ENCODE measurements around the gene ARFGEF3.

The ARFGEF3 gene

GRCh38 chr6:138162111-138162954 is 594 bp downstream of the ARFGEF3 start:
- peak in 1 of 2 experiments; percentile 11 for DNase-seq

- no peak for DNase-seq
Measured at GRCh38 chr6:138162955-138163575, 1.3 kb downstream of the ARFGEF3 start.

GRCh38 chr6:138175596-138175995 is 13.9 kb downstream of the ARFGEF3 start:
- DNase-seq, result no peak

- no peak for DNase-seq
Measured at GRCh38 chr6:138176652-138177232, 15.0 kb downstream of the ARFGEF3 start.

- DNase-seq, result no peak
Measured at GRCh38 chr6:138182939-138183789, 21.4 kb downstream of the ARFGEF3 start.

GRCh38 chr6:138183790-138184134 is 22.0 kb downstream of the ARFGEF3 start:
- DNase-seq, result no peak

- DNase-seq, result no peak
Measured at GRCh38 chr6:138184230-138184629, 22.5 kb downstream of the ARFGEF3 start.

GRCh38 chr6:138187156-138187555 is 25.4 kb downstream of the ARFGEF3 start:
- no peak for DNase-seq

GRCh38 chr6:138188278-138188941 is 26.7 kb downstream of the ARFGEF3 start:
- DNase-seq, result no peak

GRCh38 chr6:138194287-138194686 is 32.5 kb downstream of the ARFGEF3 start:
- DNase-seq, result no peak

- DNase-seq, result no peak
Measured at GRCh38 chr6:138196122-138196738, 34.5 kb downstream of the ARFGEF3 start.

GRCh38 chr6:138197570-138197969 is 35.8 kb downstream of the ARFGEF3 start:
- DNase-seq, result no peak

- DNase-seq, result no peak
Measured at GRCh38 chr6:138198430-138199091, 36.8 kb downstream of the ARFGEF3 start.

GRCh38 chr6:138201836-138202235 is 40.1 kb downstream of the ARFGEF3 start:
- no peak for DNase-seq

- DNase-seq, result no peak
Measured at GRCh38 chr6:138203315-138203714, 41.6 kb downstream of the ARFGEF3 start.

- DNase-seq, result no peak
Measured at GRCh38 chr6:138204303-138204702, 42.6 kb downstream of the ARFGEF3 start.

- DNase-seq, result no peak
Measured at GRCh38 chr6:138204792-138205384, 43.1 kb downstream of the ARFGEF3 start.

- DNase-seq, result no peak
Measured at GRCh38 chr6:138205437-138206094, 43.8 kb downstream of the ARFGEF3 start.

- no peak for DNase-seq
Measured at GRCh38 chr6:138206862-138207261, 45.1 kb downstream of the ARFGEF3 start.

- no peak for DNase-seq
Measured at GRCh38 chr6:138211048-138211581, 49.4 kb downstream of the ARFGEF3 start.
